ENCODE results near the gene ASPSCR1. TPM values are rescaled to one million over a fixed set of nuclear protein-coding genes. Genes with fewer than 3 reads are reported as not detected.

Gene ASPSCR1
- total and polyA plus RNA-seq, 2 of the 8 experiments (the other 6 are each of a cell fraction or from before 2014, with no cell fraction given): 33.3 to 43.7 TPM

DNA sequence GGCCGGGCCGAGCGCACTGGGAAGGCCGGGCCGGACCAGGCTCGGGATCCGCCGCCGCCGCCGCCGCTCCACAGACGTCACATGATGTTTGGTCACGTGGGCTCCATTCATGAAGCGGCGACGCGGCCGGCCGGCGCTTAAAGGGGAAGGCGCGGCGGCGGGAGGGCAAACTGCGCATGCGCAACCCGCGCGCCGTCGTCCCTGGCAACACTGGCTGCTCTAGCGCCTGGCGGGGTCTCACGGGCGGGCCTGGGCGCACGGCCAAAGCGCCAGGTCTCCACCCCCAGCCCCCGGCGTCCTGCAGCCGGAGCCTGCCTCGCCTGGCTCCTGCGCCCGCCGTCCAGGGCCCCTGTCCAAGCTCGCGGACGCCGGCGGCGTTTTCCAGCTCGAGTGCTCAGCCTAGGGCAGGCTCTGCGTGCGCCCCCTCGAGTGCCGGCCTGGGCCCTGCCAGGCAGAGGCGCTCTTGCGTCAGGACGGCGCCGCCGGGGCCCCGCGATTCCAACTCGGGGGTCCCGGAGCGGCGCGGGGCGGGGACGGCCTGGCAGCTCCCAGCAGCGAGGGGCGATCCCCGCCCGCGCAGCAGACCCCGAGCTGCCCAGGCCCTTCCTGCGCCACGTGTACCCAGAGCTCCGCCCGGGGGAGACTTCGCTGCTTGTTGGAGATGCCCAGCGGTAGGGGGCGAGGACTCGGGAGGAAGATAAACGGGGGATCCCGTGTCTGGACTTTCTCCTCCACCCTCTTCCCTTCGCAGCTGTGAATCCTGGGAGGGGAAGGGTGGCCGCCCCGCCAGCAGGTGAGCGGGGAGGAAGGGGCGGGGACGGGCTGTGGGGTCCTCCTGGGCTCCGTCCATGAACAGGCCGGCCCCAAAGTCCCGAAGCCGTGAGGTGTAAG, 49.5 kb upstream of the ASPSCR1 start, which contains the start of gene MAFG (continued):
- TF ChIP-seq NANOG (IDR thresholded peaks at IDR 0.05; ENCODE audit: insufficient read depth, low read depth, low read length, poor library complexity, severe bottlenecking) (no peak), TEAD4 (IDR thresholded peaks at IDR 0.05; ENCODE audit: low read depth, low read length) (no peak), CREB1 (IDR thresholded peaks at IDR 0.05) (peak; percentile 75), GABPA (IDR thresholded peaks at IDR 0.05; ENCODE audit: borderline replicate concordance, insufficient read depth, low read length) (peak; percentile 49; the same call in 1 of the 2 replicates), PHF8 (conservative IDR thresholded peaks at IDR 0.05; ENCODE audit: low read depth, low read length) (0 out of 2 replicates have a peak, but pooled peaks have one; percentile 44), ASH2L (IDR thresholded peaks at IDR 0.05; ENCODE audit: low read length) (peak; percentile 54), KDM4A (IDR thresholded peaks at IDR 0.05; ENCODE audit: low read depth, low read length, severe bottlenecking) (peak; percentile 90), EP300 (IDR thresholded peaks at IDR 0.05; ENCODE audit: borderline replicate concordance in 1 of 2, low read depth in 2 of 2, low read length in 2 of 2) (peak in 1 of 2 experiments; percentile 22; a peak in 1 of 3 replicates), JUND (IDR thresholded peaks at IDR 0.05; ENCODE audit: low read length) (no peak), BACH1 (IDR thresholded peaks at IDR 0.05; ENCODE audit: low read length) (0 out of 2 replicates have a peak, but pooled peaks have one; percentile 22), SIN3A (conservative IDR thresholded peaks at IDR 0.05 in 1 of 2, IDR thresholded peaks at IDR 0.05 in 1 of 2; ENCODE audit: low read depth in 1 of 2, low read length in 2 of 2) (peak in 1 of 2 experiments; percentile 31; a peak in 1 of 4 replicates), EZH2 (IDR thresholded peaks at IDR 0.05; ENCODE audit: low read depth, low read length, severe bottlenecking) (peak; percentile 37), TCF12 (IDR thresholded peaks at IDR 0.05; ENCODE audit: low read depth, low read length) (no peak)
- TF ChIP-seq, protein P1, sequence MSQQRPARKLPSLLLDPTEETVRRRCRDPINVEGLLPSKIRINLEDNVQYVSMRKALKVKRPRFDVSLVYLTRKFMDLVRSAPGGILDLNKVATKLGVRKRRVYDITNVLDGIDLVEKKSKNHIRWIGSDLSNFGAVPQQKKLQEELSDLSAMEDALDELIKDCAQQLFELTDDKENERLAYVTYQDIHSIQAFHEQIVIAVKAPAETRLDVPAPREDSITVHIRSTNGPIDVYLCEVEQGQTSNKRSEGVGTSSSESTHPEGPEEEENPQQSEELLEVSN (IDR thresholded peaks at IDR 0.05): peak; percentile 16; the same call in 1 of the 2 replicates
- TF ChIP-seq, protein P2, sequence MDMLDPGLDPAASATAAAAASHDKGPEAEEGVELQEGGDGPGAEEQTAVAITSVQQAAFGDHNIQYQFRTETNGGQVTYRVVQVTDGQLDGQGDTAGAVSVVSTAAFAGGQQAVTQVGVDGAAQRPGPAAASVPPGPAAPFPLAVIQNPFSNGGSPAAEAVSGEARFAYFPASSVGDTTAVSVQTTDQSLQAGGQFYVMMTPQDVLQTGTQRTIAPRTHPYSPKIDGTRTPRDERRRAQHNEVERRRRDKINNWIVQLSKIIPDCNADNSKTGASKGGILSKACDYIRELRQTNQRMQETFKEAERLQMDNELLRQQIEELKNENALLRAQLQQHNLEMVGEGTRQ (IDR thresholded peaks at IDR 0.05; ENCODE audit: low read length): peak; percentile 98
- TF ChIP-seq, protein P3, sequence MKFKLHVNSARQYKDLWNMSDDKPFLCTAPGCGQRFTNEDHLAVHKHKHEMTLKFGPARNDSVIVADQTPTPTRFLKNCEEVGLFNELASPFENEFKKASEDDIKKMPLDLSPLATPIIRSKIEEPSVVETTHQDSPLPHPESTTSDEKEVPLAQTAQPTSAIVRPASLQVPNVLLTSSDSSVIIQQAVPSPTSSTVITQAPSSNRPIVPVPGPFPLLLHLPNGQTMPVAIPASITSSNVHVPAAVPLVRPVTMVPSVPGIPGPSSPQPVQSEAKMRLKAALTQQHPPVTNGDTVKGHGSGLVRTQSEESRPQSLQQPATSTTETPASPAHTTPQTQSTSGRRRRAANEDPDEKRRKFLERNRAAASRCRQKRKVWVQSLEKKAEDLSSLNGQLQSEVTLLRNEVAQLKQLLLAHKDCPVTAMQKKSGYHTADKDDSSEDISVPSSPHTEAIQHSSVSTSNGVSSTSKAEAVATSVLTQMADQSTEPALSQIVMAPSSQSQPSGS (IDR thresholded peaks at IDR 0.05; ENCODE audit: low read length): no peak
- TF ChIP-seq, protein P4, sequence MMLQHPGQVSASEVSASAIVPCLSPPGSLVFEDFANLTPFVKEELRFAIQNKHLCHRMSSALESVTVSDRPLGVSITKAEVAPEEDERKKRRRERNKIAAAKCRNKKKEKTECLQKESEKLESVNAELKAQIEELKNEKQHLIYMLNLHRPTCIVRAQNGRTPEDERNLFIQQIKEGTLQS (IDR thresholded peaks at IDR 0.05; ENCODE audit: insufficient read depth, low read depth, low read length): peak; percentile 96
